Skin of body (tissue), 2 donors: ENCODE results near the gene SPTA1. TPM values are rescaled to one million over a fixed set of nuclear protein-coding genes. Genes with fewer than 3 reads are reported as not detected.

Experiments
- DNase-seq: peaks from one replicate; lab custom pipeline; 2025; lab: John Stamatoyannopoulos, UW
- total RNA-seq: library from RNA; depleted of rRNA; stranded (reverse); fragments of >200 nt; gene quantifications from one replicate; pipeline ENCODE4 v1.2.3, GENCODE V29; 2014

The SPTA1 gene
- total RNA-seq, 1 donor from 2014 or later, result 10.6 TPM

- no peak for DNase-seq
Observed at GRCh38 chr1:158687037-158687436, 522 bp upstream of the SPTA1 start.

- DNase-seq, result no peak
Observed at GRCh38 chr1:158685085-158685484, 1.4 kb downstream of the SPTA1 start.

- DNase-seq, result no peak
Observed at GRCh38 chr1:158681606-158682005, 4.9 kb downstream of the SPTA1 start.

- no peak for DNase-seq
Observed at GRCh38 chr1:158679289-158679688, 7.2 kb downstream of the SPTA1 start.

GRCh38 chr1:158675563-158676323 is 10.8 kb downstream of the SPTA1 start:
- DNase-seq, result no peak

GRCh38 chr1:158674302-158674701 is 12.2 kb downstream of the SPTA1 start:
- no peak for DNase-seq

GRCh38 chr1:158666037-158666436 is 20.5 kb downstream of the SPTA1 start:
- DNase-seq, result no peak

GRCh38 chr1:158654571-158654970 is 31.9 kb downstream of the SPTA1 start:
- no peak for DNase-seq

GRCh38 chr1:158654086-158654485 is 32.4 kb downstream of the SPTA1 start:
- no peak for DNase-seq

GRCh38 chr1:158652721-158653334 is 33.7 kb downstream of the SPTA1 start:
- DNase-seq, result no peak

GRCh38 chr1:158649052-158649451 is 37.5 kb downstream of the SPTA1 start:
- no peak for DNase-seq

- DNase-seq, result no peak
Observed at GRCh38 chr1:158646465-158646864, 40.0 kb downstream of the SPTA1 start.

- no peak for DNase-seq
Observed at GRCh38 chr1:158644449-158644848, 42.1 kb downstream of the SPTA1 start.

GRCh38 chr1:158638904-158639303 is 47.6 kb downstream of the SPTA1 start:
- no peak for DNase-seq

GRCh38 chr1:158638146-158638545 is 48.4 kb downstream of the SPTA1 start:
- no peak for DNase-seq

- no peak for DNase-seq
Observed at GRCh38 chr1:158613764-158614163, 72.8 kb downstream of the SPTA1 start.

GRCh38 chr1:158611916-158612315 is 74.6 kb downstream of the SPTA1 start:
- no peak for DNase-seq

GRCh38 chr1:158607296-158607695 is 79.2 kb downstream of the SPTA1 start:
- DNase-seq, result no peak

GRCh38 chr1:158604968-158605367 is 81.5 kb downstream of the SPTA1 start, which contains the start of gene OR10Z1:
Gene OR10Z1, plus strand, starts transcription at chr1:158605268. Its CDS starts 1,171 bp downstream, at chr1:158606439.
- DNase-seq, result no peak

GRCh38 chr1:158600735-158601134 is 85.8 kb downstream of the SPTA1 start:
- DNase-seq, result no peak

GRCh38 chr1:158586942-158587341 is 99.6 kb downstream of the SPTA1 start:
- no peak for DNase-seq

GRCh38 chr1:158583962-158584361 is 102.6 kb downstream of the SPTA1 start:
- DNase-seq, result no peak

GRCh38 chr1:158579733-158580132 is 106.8 kb downstream of the SPTA1 start, which contains the start of gene OR10X1:
Gene OR10X1, minus strand, starts transcription at chr1:158579899. Its CDS starts 0 bp downstream, at chr1:158579899.
- no peak for DNase-seq
